Activated T-helper 2 cell treated with anti-CD3 and anti-CD28 coated beads, Interferon-gamma antibody, Interleukin-2, Interleukin-4, amounts not matched to agents 10 μg/mL and 5 μg/mL and 100 μg/mL, durations not matched to agents 14 hours and 24 hours and 36 hours (primary cell): ENCODE results near the gene TMEM225. TPM values are rescaled to one million over a fixed set of nuclear protein-coding genes. Genes with fewer than 3 reads are reported as not detected.

Experiments
- DNase-seq: peaks from one replicate; pipeline ENCODE4 v3.0.0; 2021; ENCODE audit warnings: low spot score
- H3K27ac Mint-ChIP-seq: one replicate; pipeline ENCODE4 v1.8.0; 2021; ENCODE audit warnings: mixed read lengths
- H3K27me3 Mint-ChIP-seq: one replicate; pipeline ENCODE4 v1.8.0; 2021; ENCODE audit warnings: low read depth, mixed read lengths
- H3K36me3 Mint-ChIP-seq: one replicate; pipeline ENCODE4 v1.8.0; 2021; ENCODE audit warnings: low read depth, mixed read lengths
- H3K4me1 Mint-ChIP-seq: one replicate; pipeline ENCODE4 v1.8.0; 2021; ENCODE audit warnings: low read depth, mixed read lengths
- H3K4me3 Mint-ChIP-seq: one replicate; pipeline ENCODE4 v1.8.0; 2021; ENCODE audit warnings: low read depth, mild to moderate bottlenecking, moderate library complexity, mixed read lengths
- H3K9me3 Mint-ChIP-seq: one replicate; pipeline ENCODE4 v1.8.0; 2021; ENCODE audit warnings: mixed read lengths
- intact Hi-C: fragments of 100-400 bp; cut with micrococcal nuclease; formaldehyde crosslinking; loops from one replicate; pipeline ENCODE4 v1.15.1; 2023
- total RNA-seq: library from RNA; stranded (reverse); gene quantifications from 2 replicates; pipeline ENCODE4 v1.2.3, GENCODE V29; 2022

The TMEM225 gene
- total RNA-seq, 1 donor from 2014 or later = not detected

DNA sequence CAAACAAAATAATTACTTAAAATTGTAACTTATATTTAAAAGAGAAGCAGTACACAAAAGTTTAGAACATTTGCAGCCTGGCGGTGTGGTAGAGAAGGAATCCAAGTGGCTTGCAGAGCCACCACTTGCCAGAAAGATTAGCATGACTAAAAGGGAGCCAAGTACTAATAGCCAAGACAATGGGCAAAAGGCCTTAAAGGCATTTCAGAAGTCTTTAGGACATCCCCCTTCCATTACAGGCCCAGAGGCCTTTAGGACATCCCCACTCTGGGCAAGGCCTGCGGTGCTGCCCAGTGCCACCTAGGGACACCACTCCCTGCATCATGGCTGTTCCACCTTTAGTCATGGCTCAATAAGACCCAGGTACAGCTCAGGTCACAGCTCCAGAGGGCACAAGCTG is 32.4 kb downstream of the TMEM225 start:
- Mint-ChIP-seq H3K27ac (no peak overlapping the region), H3K4me3 (no peak overlapping the region), H3K9me3 (no peaks in the 10 kb centered on the region), H3K4me1 (no peaks in the 10 kb centered on the region), H3K27me3 (peaks cover 2% of the 10 kb centered on the region), H3K36me3 (no peaks in the 10 kb centered on the region)
- intact Hi-C loops = no loop called here
- DNase-seq = no peak

DNA sequence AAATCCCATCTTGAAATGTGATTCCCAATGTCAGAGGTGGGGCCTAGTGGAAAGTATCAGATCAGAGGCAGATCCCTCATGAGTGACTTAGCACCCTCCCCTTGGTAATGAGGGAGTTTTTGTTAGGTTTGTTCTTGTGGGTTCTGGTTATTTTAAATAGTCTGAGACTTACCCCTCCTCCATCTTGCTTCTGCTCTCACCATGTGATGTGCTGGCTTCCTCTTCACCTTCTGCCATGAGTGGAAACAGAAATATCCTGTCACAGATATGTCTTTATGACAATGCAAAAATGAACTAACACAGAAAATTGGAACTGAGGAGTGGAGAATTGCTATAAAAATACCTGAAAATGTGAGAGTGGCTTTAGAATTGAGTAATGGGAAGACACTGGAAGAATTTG is 33.1 kb downstream of the TMEM225 start:
- Mint-ChIP-seq H3K36me3 (no peaks in the 10 kb centered on the region), H3K27me3 (peaks cover 2% of the 10 kb centered on the region), H3K27ac (no peak overlapping the region), H3K4me1 (no peaks in the 10 kb centered on the region), H3K9me3 (no peaks in the 10 kb centered on the region), H3K4me3 (no peak overlapping the region)
- intact Hi-C loops = no loop called here
- no peak for DNase-seq

DNA sequence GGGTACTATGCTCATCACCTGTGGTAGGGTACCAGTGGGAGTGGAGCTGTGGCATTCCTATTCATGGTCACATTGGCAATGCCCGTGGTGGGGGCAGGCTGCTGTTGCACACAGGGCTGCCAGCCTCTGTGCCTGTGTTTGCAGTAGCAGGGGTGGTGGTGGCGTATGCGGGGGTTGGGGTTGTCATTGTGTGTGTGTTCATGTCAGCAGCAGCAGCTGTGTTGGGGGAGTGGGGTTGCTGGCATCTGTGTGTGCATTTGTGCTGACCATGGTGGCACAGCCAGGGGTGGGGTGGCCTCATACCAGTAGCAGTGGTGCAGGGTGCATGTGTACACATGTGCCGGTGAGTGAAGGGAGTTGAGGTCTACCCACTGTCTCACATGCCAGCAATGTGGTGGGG is 34.4 kb downstream of the TMEM225 start:
- Mint-ChIP-seq H3K4me3 (no peak overlapping the region), H3K27ac (no peak overlapping the region), H3K9me3 (no peaks in the 10 kb centered on the region), H3K27me3 (peaks cover 8% of the 10 kb centered on the region), H3K36me3 (no peaks in the 10 kb centered on the region), H3K4me1 (no peaks in the 10 kb centered on the region)
- intact Hi-C loops = no loop called here
- no peak for DNase-seq

DNA sequence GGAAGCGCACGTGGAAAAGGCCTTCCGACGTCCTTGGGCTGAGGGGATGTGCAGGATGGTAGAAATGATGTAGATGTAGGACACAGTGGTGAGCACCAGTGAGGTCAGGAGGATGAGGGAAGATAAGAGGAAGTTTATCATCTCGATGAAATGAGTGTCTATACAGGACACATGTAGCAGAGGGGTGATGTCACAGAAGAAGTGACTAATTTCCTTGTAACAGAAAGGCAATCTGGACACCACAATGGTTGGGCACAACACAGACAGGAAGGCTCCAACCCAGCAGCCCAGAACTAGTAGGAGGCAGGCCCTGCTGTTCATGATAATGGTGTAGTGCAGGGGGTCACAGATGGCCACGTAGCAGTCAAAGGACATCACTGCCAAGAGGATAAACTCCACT is 44.3 kb downstream of the TMEM225 start:
- peak overlapping the region; percentile 41 for H3K27ac Mint-ChIP-seq
- peaks cover 7% of the 10 kb centered on the region for H3K4me1 Mint-ChIP-seq
- H3K9me3 Mint-ChIP-seq = no peaks in the 10 kb centered on the region
- intact Hi-C loops = loop anchor here (2.0 kb wide), 1 partner anchor 86 kb away; the partner anchor contains the start of gene OR6X1
- peaks cover 11% of the 10 kb centered on the region for H3K27me3 Mint-ChIP-seq
- H3K4me3 Mint-ChIP-seq = no peak overlapping the region
- DNase-seq = no peak
- H3K36me3 Mint-ChIP-seq = no peaks in the 10 kb centered on the region

DNA sequence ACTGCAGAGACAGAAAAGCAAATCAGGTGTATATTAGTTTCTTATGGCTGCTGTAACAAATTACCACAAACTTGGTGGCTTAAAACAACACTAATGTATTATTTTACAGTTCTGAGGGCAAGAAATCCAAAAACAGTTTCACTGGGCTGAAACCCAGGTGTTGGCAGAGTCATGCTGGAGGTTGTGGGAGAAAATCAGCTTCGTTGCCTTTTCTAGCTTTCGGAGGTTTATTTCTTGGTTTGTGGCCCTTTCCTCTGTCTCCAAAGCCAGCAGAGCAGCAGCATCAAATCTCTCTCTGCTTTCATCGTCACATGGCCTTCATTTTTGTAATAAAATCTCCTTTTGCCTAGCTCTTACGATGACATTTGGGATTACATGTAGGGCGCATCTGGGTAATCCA is 46.3 kb downstream of the TMEM225 start:
- Mint-ChIP-seq H3K36me3 (no peaks in the 10 kb centered on the region), H3K9me3 (no peaks in the 10 kb centered on the region)
- intact Hi-C loops = no loop called here

DNA sequence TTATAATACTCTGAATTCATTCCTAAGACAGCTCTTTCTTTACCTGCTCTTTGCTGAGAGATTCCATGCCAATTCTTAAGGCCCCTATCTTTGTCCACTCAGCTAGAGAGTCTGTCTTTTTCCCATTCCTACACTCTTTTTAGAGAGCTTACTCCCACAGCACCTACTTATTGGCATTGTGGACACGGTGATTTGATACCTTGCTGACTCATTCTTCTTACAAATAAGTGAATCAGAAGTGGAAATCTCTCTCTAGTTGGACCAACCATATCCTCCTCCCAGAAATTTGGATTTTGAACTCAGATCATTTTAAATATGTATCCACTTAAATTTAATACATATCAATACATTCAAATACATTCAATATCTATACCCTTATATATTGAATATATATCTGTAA is 46.8 kb downstream of the TMEM225 start:
- Mint-ChIP-seq H3K27me3 (no peaks in the 10 kb centered on the region), H3K9me3 (no peaks in the 10 kb centered on the region), H3K36me3 (no peaks in the 10 kb centered on the region), H3K4me1 (peaks cover 7% of the 10 kb centered on the region), H3K27ac (no peak overlapping the region), H3K4me3 (no peak overlapping the region)
- no peak for DNase-seq
- intact Hi-C loops = no loop called here

More for the DNA sequence above, 46.3 kb downstream of the TMEM225 start:
- peaks cover 2% of the 10 kb centered on the region for H3K27me3 Mint-ChIP-seq
- DNase-seq = no peak
- no peak overlapping the region for H3K4me3 Mint-ChIP-seq
- H3K27ac Mint-ChIP-seq = no peak overlapping the region
- peaks cover 7% of the 10 kb centered on the region for H3K4me1 Mint-ChIP-seq

DNA sequence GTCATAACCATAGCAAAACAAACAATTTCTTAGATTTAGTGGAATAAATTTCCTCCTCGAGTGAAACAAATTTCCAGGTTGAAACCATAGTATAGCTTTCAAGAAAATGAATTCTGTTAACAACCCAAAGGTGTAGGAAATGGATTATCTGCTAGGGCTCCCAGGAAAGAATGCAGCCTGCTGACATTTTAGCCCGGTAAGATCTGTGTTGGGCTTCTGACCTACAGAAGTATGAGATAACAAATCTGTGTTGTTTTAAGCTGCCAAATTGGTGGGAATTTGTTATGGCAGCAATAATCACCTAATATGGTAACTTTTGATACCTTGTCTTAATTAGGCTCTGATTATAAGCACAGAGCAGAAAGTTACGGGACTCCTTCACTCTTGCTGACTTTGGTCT is 47.3 kb downstream of the TMEM225 start:
- peaks cover 7% of the 10 kb centered on the region for H3K4me1 Mint-ChIP-seq
- H3K27me3 Mint-ChIP-seq = no peaks in the 10 kb centered on the region
- intact Hi-C loops = no loop called here
- no peaks in the 10 kb centered on the region for H3K36me3 Mint-ChIP-seq
- H3K4me3 Mint-ChIP-seq = no peak overlapping the region
- no peaks in the 10 kb centered on the region for H3K9me3 Mint-ChIP-seq
- H3K27ac Mint-ChIP-seq = no peak overlapping the region
- DNase-seq = no peak

DNA sequence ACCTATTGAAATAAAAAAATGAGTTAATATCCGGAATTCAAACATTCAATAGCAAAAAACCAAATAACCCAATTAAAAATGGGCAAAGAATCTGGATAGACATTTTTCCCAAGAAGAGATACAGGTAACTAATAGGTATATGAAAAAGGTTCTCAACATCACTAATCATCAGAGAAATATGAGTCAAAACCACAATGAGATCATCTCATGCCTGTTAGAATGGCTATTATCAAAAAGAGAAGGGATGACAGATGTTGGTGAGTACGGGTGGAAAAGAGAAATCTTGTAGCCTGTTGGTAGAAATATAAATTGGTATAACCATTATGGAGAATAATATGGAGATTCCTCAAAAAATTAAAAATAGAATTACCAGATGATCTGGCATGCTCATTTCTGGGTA is 52.4 kb downstream of the TMEM225 start:
- DNase-seq = no peak
- peaks cover 2% of the 10 kb centered on the region for H3K27me3 Mint-ChIP-seq
- intact Hi-C loops = no loop called here
- no peaks in the 10 kb centered on the region for H3K36me3 Mint-ChIP-seq
- no peak overlapping the region for H3K27ac Mint-ChIP-seq
- no peaks in the 10 kb centered on the region for H3K9me3 Mint-ChIP-seq
- no peak overlapping the region for H3K4me3 Mint-ChIP-seq
- H3K4me1 Mint-ChIP-seq = no peaks in the 10 kb centered on the region

Other genes with a start within 250 kb of the TMEM225 start
- not detected in 2 replicates for gene SCN3B, start 231.0 kb downstream of the TMEM225 start, total RNA-seq
- 19.2 and 22.3 TPM in 2 replicates for gene ZNF202, start 144.0 kb downstream of the TMEM225 start, total RNA-seq
- gene OR6X1, start 131.2 kb downstream of the TMEM225 start, total RNA-seq = not detected in 2 replicates
- gene OR6M1, start 79.3 kb downstream of the TMEM225 start, total RNA-seq = not detected in 2 replicates
- gene OR8D4, start 16.5 kb upstream of the TMEM225 start, total RNA-seq = not detected in 2 replicates
- gene OR4D5, start 53.9 kb upstream of the TMEM225 start, total RNA-seq = not detected in 2 replicates
- gene OR6T1, start 58.2 kb upstream of the TMEM225 start, total RNA-seq = not detected in 2 replicates
- gene OR10S1, start 92.1 kb upstream of the TMEM225 start, total RNA-seq = not detected in 2 replicates
- gene OR10G6, start 109.5 kb upstream of the TMEM225 start, total RNA-seq = not detected in 2 replicates
- gene OR10G4, start 127.3 kb upstream of the TMEM225 start, total RNA-seq = not detected in 2 replicates
- gene OR10G9, start 137.3 kb upstream of the TMEM225 start, total RNA-seq = not detected in 2 replicates
- gene OR10G8, start 141.1 kb upstream of the TMEM225 start, total RNA-seq = not detected in 2 replicates
- gene OR10G7, start 155.7 kb upstream of the TMEM225 start, total RNA-seq = not detected in 2 replicates
- gene VWA5A, start 229.8 kb upstream of the TMEM225 start, total RNA-seq = 4.6 TPM in 2 replicates